Lower leg skin (tissue), 4 donors: ENCODE data around the gene TMEM9. TPM values are rescaled to one million over a fixed set of nuclear protein-coding genes. Genes with fewer than 3 reads are reported as not detected.

Experiments used
- DNase-seq, 2 donors: peaks; one replicate each; pipeline ENCODE4 v3.0.0-alpha.2; 2019; ENCODE audit warnings: low spot score in 2 of 2
- H3K4me3 ChIP-seq: fragments of 200-600 bp; sonication (generic); 2 replicates; pipeline ENCODE4 v1.5.1; 2017; ENCODE audit warnings: mild to moderate bottlenecking, low read depth; ENCODE audit not compliant: poor library complexity, severe bottlenecking
- POLR2A ChIP-seq, 2 donors: fragments of 450-650 bp; IDR thresholded peaks; one replicate each; pipeline ENCODE4 v1.6.1; 2016 to 2017; ENCODE audit warnings: antibody characterized with exemption in 2 of 2, mild to moderate bottlenecking in 1 of 2, moderate library complexity in 1 of 2
- WGBS, 2 donors: methylation state at CpG; one replicate each; pipeline ENCODE4 v1.1.5; 2018; 5-methylcytosine and 5-hydroxymethylcytosine counted together
- intact Hi-C: fragments of 100-400 bp; cut with DNase I; formaldehyde crosslinking; loops from one replicate; pipeline ENCODE4 v1.15.0; 2023; ENCODE audit warnings: low total_unique reads
- total RNA-seq, 4 donors: library from RNA; depleted of rRNA; stranded (reverse); fragments of >200 nt; gene quantifications; one replicate each; pipeline ENCODE4 v1.1.0, GENCODE V29; 2016
- TF ChIP-seq, protein P1 (sequence below), 3 donors: fragments of 450-650 bp; IDR thresholded peaks; one replicate each; pipeline ENCODE4 v1.5.1; 2016; ENCODE audit warnings: antibody characterized with exemption in 3 of 3, mild to moderate bottlenecking in 3 of 3, moderate library complexity in 2 of 3

TMEM9 gene
- total RNA-seq, 4 donors from 2014 or later = 32.3 to 48.5 (median 45.9) TPM

DNA sequence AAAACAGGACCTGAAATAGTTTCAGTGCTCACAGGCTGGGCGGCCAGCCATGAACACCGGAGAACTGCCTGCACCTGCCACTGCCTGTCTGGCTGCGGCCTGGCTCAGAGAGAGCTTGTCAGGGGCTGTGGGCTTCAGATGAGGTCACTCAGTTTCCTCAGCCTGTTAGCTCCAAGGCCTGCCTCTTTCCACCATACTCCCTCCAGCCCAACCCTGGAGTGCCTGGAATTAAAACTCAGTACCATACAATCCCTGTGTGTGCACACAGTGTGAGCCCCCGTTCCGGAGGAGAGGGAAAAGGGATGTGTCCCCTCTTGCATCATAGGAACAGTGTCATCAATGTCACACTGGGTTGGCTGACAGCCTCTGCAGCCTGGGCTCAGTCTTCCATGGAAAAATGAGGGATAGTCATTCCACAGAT is 58.2 kb downstream of the TMEM9 start:
- 53 to 66% methylated on average over 5 of the region's 5 CpGs for WGBS, 2 donors
- H3K4me3 ChIP-seq = no peak overlapping the region
- no peak for DNase-seq
- TF ChIP-seq POLR2A (IDR thresholded peaks at IDR 0.05) = no peak
- TF ChIP-seq, protein P1, sequence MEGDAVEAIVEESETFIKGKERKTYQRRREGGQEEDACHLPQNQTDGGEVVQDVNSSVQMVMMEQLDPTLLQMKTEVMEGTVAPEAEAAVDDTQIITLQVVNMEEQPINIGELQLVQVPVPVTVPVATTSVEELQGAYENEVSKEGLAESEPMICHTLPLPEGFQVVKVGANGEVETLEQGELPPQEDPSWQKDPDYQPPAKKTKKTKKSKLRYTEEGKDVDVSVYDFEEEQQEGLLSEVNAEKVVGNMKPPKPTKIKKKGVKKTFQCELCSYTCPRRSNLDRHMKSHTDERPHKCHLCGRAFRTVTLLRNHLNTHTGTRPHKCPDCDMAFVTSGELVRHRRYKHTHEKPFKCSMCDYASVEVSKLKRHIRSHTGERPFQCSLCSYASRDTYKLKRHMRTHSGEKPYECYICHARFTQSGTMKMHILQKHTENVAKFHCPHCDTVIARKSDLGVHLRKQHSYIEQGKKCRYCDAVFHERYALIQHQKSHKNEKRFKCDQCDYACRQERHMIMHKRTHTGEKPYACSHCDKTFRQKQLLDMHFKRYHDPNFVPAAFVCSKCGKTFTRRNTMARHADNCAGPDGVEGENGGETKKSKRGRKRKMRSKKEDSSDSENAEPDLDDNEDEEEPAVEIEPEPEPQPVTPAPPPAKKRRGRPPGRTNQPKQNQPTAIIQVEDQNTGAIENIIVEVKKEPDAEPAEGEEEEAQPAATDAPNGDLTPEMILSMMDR (IDR thresholded peaks at IDR 0.05) = no peak
- intact Hi-C loops = no loop called here

DNA sequence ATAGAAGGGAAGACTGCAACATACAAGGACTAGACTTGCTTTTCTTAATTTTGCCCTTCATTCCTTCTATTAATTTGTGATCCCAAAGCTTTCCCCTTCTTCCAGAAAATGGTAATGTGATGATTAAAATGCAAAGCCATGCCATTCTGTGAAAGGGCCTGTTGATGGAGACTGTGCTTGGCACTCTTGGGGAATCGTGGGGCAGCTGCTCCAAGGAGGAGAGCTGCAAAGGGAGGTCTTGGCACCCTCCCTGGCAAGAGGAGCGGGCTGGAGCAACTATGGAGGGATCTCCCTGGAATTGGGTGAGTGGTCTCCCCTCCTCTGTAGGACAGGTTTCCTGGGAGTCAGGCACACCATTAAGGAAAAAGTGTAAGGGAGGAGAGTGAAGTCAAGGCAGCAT is 58.7 kb downstream of the TMEM9 start:
- no peak overlapping the region for H3K4me3 ChIP-seq
- TF ChIP-seq, protein P1 (IDR thresholded peaks at IDR 0.05) = no peak
- TF ChIP-seq POLR2A (IDR thresholded peaks at IDR 0.05) = no peak
- intact Hi-C loops = no loop called here
- no peak for DNase-seq
- 57 to 62% methylated on average over 2 of the region's 2 CpGs for WGBS, 2 donors

DNA sequence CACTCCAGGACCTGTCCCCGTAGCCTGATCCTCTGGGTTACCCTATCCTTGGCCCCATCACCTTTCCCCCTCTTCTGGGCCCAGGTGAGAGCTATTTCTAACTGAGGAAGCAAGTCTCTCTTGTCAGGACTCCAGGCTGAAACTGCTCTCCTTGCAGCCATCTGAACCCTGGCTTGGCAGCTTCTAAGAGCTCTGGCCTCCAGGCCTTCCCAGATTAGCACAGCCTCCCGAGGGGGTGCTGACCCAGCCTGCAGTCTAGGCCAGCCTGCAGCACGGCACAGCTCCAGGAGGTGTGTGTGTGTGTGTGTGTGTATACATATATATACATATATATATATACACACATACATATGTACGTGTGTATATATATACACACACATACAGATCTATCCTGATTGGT is 59.4 kb downstream of the TMEM9 start:
- WGBS, 2 donors = 40 to 55% methylated on average over 4 of the region's 4 CpGs

DNA sequence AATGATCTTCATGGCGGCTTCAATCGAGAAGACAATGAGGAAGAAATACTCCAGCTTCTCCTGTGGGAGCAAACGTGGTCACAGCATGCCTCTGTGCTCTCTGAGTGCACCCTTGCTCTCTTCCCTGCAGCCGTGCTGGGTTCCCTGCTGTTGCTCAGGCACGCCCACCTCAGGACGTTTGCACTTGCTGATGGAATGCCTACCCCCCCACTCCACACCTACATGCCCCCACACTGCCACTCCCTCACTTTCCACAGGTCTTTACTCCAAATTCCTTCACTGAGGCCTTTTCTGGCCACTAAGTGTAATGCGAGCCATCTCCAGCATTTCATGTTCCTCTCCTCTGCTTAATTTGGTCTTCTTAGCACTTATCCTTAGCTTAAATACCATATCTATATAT is 60.3 kb downstream of the TMEM9 start:
- intact Hi-C loops = no loop called here
- WGBS, 2 donors = 71 to 78% methylated on average over 7 of the region's 7 CpGs

More for the DNA sequence above, 59.4 kb downstream of the TMEM9 start:
- H3K4me3 ChIP-seq = no peak overlapping the region
- DNase-seq = no peak
- intact Hi-C loops = no loop called here
- TF ChIP-seq POLR2A (IDR thresholded peaks at IDR 0.05) = no peak
- TF ChIP-seq, protein P1 (IDR thresholded peaks at IDR 0.05) = no peak

DNA sequence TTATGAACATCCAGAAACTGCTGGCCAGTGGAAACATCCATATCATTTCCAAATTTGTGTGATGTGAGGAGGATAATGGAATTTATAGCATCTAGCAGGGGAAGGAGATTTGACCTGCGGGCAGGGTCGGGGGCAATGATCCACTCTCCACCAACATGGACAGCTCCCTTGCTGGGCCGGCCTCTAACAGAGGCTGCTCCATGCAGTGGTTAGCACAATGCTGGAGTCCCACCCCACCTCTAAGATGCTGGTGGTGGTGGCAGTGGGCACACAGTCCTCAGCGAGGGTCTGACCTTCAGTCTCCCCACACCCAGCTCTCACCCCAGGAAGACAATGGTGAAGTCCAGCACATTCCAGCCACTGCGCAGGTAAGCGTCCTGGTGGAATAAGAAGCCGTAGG is 60.7 kb downstream of the TMEM9 start:
- no peak overlapping the region for H3K4me3 ChIP-seq
- intact Hi-C loops = no loop called here
- DNase-seq = no peak
- no peak for TF ChIP-seq POLR2A (IDR thresholded peaks at IDR 0.05)
- TF ChIP-seq, protein P1 (IDR thresholded peaks at IDR 0.05) = no peak
- WGBS, 2 donors = 96 to 99% methylated on average over 6 to 7 of the region's 7 CpGs

More for the DNA sequence above, 60.3 kb downstream of the TMEM9 start:
- DNase-seq = no peak
- no peak overlapping the region for H3K4me3 ChIP-seq
- TF ChIP-seq, protein P1 (IDR thresholded peaks at IDR 0.05) = no peak
- no peak for TF ChIP-seq POLR2A (IDR thresholded peaks at IDR 0.05)

DNA sequence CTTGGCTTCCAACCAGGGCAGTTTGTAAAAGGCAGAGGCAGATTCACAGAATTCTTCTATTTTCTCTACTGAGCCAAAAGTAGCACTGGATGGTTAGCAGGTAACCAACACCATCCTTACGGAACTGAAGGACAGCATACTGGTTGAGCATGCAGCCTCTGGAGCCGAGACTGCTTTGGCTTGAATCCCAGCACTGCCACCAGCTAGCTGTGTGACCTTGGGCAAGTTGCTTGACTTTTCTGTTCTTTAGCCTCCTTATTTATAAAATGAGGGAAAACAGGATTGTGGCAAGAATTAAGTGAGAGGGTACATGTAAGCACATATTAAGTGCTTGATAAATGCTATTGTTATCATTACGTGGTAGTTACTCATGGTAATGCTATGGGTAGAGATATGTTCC is 61.5 kb downstream of the TMEM9 start:
- H3K4me3 ChIP-seq = no peak overlapping the region
- intact Hi-C loops = no loop called here
- no peak for TF ChIP-seq POLR2A (IDR thresholded peaks at IDR 0.05)
- TF ChIP-seq, protein P1 (IDR thresholded peaks at IDR 0.05) = no peak
- no peak for DNase-seq
- 87% methylated on average over 3 of the region's 3 CpGs for WGBS, 2 donors
